GM21526 (cell line): ENCODE measurements around the gene LRSAM1.

Experiments used
- ATAC-seq: cut with Tn5 transposase; IDR thresholded peaks from one replicate; pipeline ENCODE4 v1.9.1; 2021; ENCODE audit warnings: moderate library complexity; ENCODE audit not compliant: unreplicated experiment, low FRiP score

LRSAM1 gene

GRCh38 chr9:127450830-127451607 is at the start of gene LRSAM1, which contains the start of gene RPL12:
Gene LRSAM1 (plus strand): TSS chr9:127451510. CDS start chr9:127454528, 3,018 bp downstream.
Gene RPL12 (minus strand): TSS chr9:127451406. CDS start chr9:127451317, 89 bp downstream.
- peak; percentile 61 for ATAC-seq

DNA sequence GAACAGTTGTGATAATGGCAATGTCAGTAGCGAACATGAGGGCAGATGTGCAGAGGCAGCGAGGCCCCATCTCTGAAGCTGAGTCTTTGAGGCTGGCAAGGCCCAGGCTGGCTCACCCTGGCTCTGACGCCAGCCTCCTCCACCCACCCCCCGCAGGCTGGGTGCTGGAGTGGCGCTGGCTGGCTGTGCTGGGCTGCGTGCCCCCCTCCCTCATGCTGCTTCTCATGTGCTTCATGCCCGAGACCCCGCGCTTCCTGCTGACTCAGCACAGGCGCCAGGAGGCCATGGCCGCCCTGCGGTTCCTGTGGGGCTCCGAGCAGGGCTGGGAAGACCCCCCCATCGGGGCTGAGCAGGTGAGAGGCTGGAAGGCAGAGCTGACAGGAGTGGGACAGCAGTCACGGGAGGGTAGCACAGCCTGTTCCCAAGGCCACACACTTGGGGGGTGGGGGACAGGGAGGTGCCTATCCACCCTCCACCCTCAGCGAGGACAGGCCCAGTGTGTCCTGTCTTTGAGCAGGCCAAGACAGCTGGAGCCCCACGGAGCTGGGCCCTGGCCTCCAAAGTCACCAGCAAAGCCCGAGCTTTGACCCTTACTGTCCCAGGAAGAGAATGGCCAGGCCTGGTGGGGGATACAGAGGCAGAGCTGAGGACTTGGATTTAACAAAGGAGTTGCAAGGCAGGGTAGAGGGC is 48.8 kb upstream of the LRSAM1 start:
- ATAC-seq, result no peak

GRCh38 chr9:127403507-127404192 is 47.7 kb upstream of the LRSAM1 start:
- ATAC-seq, result no peak

GRCh38 chr9:127404631-127405030 is 46.7 kb upstream of the LRSAM1 start:
- no peak for ATAC-seq

- no peak for ATAC-seq
Measured at GRCh38 chr9:127405344-127406125, 45.8 kb upstream of the LRSAM1 start.

GRCh38 chr9:127406799-127407491 is 44.4 kb upstream of the LRSAM1 start:
- no peak for ATAC-seq

DNA sequence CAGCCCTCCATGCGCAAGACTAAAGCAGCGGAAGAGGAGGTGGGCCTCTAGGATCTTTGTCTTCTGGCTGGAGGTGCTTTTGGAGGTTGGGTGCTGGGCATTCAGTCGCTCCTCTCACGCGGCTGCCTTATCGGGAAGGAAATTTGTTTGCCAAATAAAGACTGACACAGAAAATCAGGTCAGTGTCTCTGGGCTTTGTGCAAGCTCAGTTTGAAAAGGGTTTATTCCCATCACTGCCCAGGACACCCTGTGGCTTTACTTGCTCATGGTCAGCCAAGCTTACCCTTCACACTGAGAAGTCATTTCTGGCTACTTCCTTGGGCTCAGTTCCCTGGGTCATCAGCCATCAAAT is 43.8 kb upstream of the LRSAM1 start:
- no peak for ATAC-seq

DNA sequence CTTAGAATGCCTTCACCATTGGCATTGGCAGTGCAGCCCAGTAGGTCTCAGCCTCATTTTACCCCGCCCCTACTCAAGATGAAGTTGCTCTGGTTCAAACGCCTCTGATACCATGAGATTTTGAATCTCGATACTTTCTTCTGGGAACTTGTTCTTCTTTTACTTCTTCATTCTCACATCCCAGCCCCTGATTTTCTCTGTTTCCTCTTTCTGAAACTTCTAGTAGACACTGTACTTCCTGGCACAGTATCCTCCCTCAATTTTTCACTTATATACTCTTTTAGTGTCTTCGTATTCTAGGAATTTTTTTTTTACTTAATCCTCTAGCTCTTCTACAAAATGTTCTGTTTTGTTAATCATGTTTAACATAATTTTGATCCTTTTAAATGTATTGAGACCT is 40.2 kb upstream of the LRSAM1 start:
- ATAC-seq, result no peak

DNA sequence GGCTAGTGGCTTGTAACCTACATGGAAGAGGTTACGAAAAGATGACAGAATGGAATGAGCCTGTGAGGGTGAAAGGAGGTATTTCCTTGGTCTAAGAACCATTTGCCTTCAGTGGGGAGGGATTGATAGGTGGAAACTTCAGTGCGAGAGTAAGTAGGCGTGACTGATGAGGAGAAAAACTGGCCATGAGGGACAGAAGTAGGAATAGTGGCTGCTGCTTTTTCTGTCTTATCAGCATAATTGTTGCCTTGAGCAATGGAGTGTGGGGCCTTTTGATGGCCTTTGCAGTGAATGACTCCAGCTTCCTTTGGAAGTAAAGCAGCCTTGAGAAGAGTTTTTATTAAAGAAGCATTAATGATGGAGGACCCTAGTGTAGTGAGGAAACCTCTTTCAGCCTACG is 36.2 kb upstream of the LRSAM1 start:
- ATAC-seq, result no peak

GRCh38 chr9:127415657-127416056 is 35.7 kb upstream of the LRSAM1 start:
- ATAC-seq, result no peak

- ATAC-seq, result no peak
Measured at GRCh38 chr9:127417131-127418036, 33.9 kb upstream of the LRSAM1 start.

GRCh38 chr9:127418037-127418471 is 33.3 kb upstream of the LRSAM1 start:
- ATAC-seq, result no peak

- ATAC-seq, result no peak
Measured at GRCh38 chr9:127419348-127419747, 32.0 kb upstream of the LRSAM1 start.

DNA sequence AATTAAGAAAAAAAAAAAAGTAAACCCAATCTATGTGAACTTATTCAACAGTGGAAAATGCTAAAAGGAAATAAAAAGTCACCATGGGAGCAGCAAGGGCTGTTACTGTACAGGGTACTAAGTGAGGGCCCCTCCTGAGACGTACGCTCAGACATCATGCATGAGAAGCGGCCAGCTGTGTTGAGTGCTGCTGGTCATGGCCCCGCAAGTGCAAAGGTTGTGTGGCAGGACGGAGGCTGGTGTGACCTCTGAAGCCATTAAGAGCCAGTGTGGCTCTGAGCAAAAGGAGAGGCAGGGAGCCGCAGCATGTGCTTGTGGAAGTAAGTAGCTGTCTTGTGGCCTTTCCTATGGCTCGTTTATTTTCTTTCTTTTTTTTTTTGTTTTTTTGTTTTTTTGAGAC is 30.3 kb upstream of the LRSAM1 start:
- no peak for ATAC-seq

- no peak for ATAC-seq
Measured at GRCh38 chr9:127422133-127422782, 29.1 kb upstream of the LRSAM1 start.

DNA sequence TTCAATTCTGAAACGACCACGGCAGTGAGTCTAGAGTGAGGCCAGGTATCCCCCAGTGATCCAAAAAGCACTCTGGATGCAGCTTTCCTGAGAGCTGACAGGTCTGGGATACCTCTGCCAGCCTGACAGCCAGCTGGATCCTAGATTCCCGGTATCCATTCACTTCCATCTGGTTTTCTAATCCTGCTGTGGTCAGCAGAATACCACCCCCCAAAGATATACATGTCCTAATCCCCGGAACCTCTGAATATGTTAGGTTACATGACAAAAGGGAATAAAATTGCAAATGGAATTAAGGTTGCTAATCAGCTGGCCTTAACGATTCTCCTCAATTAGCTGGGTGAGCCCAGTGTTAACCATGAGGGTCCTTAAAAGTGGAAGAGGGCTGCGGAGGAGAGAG is 28.5 kb upstream of the LRSAM1 start:
- ATAC-seq, result no peak

GRCh38 chr9:127423476-127423933 is 27.8 kb upstream of the LRSAM1 start:
- no peak for ATAC-seq

GRCh38 chr9:127423934-127424675 is 27.2 kb upstream of the LRSAM1 start, which contains the start of gene ZNF79:
Gene ZNF79 (plus strand): TSS chr9:127424382. CDS start chr9:127424788, 406 bp downstream.
- peak; percentile 75 for ATAC-seq
